Raji (cell line): ENCODE measurements around the gene ZNF333.

Source experiments
- POLR2A ChIP-seq: IDR thresholded peaks from 2 replicates; pipeline ENCODE4 v1.6.1; 2011; ENCODE audit warnings: low read depth, low read length, control low read depth; ENCODE audit not compliant: insufficient read depth

Gene ZNF333

GRCh38 chr19:14733574-14733973 is 43.7 kb downstream of the ZNF333 start:
- TF ChIP-seq POLR2A, result no peak

GRCh38 chr19:14735915-14736314 is 46.1 kb downstream of the ZNF333 start:
- TF ChIP-seq POLR2A, result no peak

GRCh38 chr19:14746886-14747285 is 57.0 kb downstream of the ZNF333 start:
- no peak for TF ChIP-seq POLR2A

GRCh38 chr19:14748601-14749000 is 58.8 kb downstream of the ZNF333 start:
- TF ChIP-seq POLR2A, result no peak

- no peak for TF ChIP-seq POLR2A
These were observed 69.0 kb downstream of the ZNF333 start for GRCh38 chr19:14758816-14759215.

GRCh38 chr19:14761607-14762006 is 71.8 kb downstream of the ZNF333 start:
- TF ChIP-seq POLR2A, result no peak

GRCh38 chr19:14762111-14762510 is 72.3 kb downstream of the ZNF333 start:
- no peak for TF ChIP-seq POLR2A

- TF ChIP-seq POLR2A, result no peak
These were observed 73.8 kb downstream of the ZNF333 start for GRCh38 chr19:14763497-14764145.

GRCh38 chr19:14764401-14764800 is 74.6 kb downstream of the ZNF333 start:
- no peak for TF ChIP-seq POLR2A

GRCh38 chr19:14767466-14767971 is 77.7 kb downstream of the ZNF333 start:
- TF ChIP-seq POLR2A, result no peak

GRCh38 chr19:14768001-14768400 is 78.2 kb downstream of the ZNF333 start:
- no peak for TF ChIP-seq POLR2A

GRCh38 chr19:14769201-14769600 is 79.4 kb downstream of the ZNF333 start:
- no peak for TF ChIP-seq POLR2A

- no peak for TF ChIP-seq POLR2A
These were observed 80.3 kb downstream of the ZNF333 start for GRCh38 chr19:14770136-14770535.

- no peak for TF ChIP-seq POLR2A
These were observed 81.3 kb downstream of the ZNF333 start for GRCh38 chr19:14770944-14771839.

- no peak for TF ChIP-seq POLR2A
These were observed 82.6 kb downstream of the ZNF333 start for GRCh38 chr19:14772467-14772866.

GRCh38 chr19:14772995-14773394 is 83.1 kb downstream of the ZNF333 start:
- TF ChIP-seq POLR2A, result no peak

- no peak for TF ChIP-seq POLR2A
These were observed 84.5 kb downstream of the ZNF333 start for GRCh38 chr19:14774373-14774772.
